Esophagus squamous epithelium (tissue), 4 donors: ENCODE measurements around the gene OR13C5.

Source experiments
- CTCF ChIP-seq, 6 experiments: fragments of 450-650 bp in 4 of 6; fragments of 200-600 bp in 2 of 6; sonication (generic) in 2 of 6; IDR thresholded peaks; one replicate each; pipeline ENCODE4 v1.5.1; 2016 to 2019; ENCODE audit warnings: antibody characterized with exemption in 6 of 6, mild to moderate bottlenecking in 4 of 6, moderate library complexity in 4 of 6
- POLR2A ChIP-seq, 4 donors: fragments of 450-650 bp; IDR thresholded peaks; one replicate each; pipeline ENCODE4 v1.6.1; 2017; ENCODE audit warnings: antibody characterized with exemption in 4 of 4, mild to moderate bottlenecking in 4 of 4, moderate library complexity in 3 of 4

DNA sequence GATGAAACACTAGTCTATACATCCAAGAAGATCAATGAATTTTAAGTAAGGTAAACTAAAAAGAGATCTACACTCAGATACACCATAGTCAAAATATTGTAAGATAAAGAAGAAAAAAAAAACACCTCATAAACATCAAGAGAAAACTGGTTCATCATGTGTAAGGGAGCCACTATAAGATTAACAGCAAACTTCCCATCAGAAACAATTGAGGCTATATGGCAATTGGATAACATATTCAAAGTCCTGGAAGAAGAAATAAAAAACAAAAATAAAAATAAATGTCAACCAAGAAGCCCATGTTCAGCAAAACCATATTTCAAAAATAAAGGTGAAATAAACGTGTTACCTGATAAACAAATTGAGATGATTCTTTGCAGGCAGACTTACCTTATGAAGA lies 26.6 kb downstream of the OR13C5 start:
- TF ChIP-seq POLR2A (IDR thresholded peaks at IDR 0.05) (no peak), CTCF (IDR thresholded peaks at IDR 0.05) (no peak)
